ENCODE measurements around the gene CLEC2B. TPM values are rescaled to one million over a fixed set of nuclear protein-coding genes. Genes with fewer than 3 reads are reported as not detected.

Gene CLEC2B
- total RNA-seq, 1 experiment from 2014 or later: 11.5 TPM

DNA sequence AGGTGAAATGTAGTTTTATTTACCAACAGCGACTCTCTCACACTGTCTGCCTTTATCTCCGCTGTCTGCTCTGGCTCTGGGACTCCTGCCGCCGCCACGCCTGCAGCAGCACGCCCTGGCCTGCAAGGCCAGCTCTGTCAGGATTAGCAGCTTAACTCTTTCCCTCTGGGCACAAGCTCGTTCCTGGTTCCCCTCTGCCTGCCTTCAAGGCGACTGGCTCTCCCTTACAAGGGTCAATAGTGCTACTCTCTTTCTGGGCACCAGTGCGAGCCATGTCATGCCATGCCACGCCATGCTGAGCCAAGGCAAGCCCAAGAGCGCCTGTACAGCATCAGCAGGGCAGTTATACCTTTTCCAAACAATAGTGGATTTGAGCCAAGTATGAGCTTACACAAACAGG lies 3.6 kb upstream of the CLEC2B start:
- DNase-seq (ENCODE audit: low read depth): no peak
- in situ Hi-C loops (cut with HindIII; ENCODE audit: low pct_unique_long_range_greater_than_20kb, low sequenced_read_pairs): no loop called here

DNA sequence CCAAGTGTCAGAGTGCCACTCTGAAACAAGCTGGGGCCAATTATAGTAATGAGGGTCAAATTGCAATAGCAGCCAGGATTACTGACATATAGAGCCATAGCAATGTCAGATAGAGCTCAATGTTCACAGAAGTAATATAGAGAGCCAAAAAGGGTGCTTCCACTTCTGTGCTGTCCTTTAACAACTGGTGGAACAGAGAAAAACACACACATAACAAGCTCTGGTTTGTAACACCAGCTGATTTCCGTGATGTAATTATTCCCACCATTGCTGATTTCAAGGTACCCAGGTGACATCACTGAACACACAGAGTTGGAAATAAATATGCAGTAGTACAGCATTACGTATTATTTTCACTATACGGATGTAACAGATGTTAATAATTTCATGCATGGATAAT lies 3.0 kb upstream of the CLEC2B start:
- DNase-seq (ENCODE audit: low read depth): no peak
- in situ Hi-C loops (cut with HindIII; ENCODE audit: low pct_unique_long_range_greater_than_20kb, low sequenced_read_pairs): no loop called here

GRCh38 chr12:9870286-9870866 lies 1.2 kb upstream of the CLEC2B start:
- in situ Hi-C loops (cut with HindIII; ENCODE audit: low pct_unique_long_range_greater_than_20kb, low sequenced_read_pairs): no loop called here
- no peak for DNase-seq (ENCODE audit: low read depth)

DNA sequence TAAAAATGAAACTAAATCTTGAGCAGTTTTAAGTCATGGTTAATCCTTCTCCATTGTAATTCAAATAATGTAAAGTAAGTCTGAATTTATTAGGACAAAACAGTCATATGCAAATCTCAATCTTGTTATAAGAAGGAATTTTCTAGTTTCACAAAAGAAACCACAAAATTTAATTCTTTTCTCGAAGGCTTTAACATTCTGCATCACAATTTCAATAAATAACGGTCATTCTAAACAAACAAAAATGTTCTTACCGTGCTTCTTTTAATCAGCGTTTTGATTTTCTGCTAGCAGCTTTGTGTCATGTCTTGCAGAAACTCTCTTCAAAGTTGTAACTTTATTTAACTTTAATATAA lies 225 bp downstream of the CLEC2B start:
- peak; percentile 29 for DNase-seq (ENCODE audit: low read depth)
- in situ Hi-C loops (cut with HindIII; ENCODE audit: low pct_unique_long_range_greater_than_20kb, low sequenced_read_pairs): no loop called here

- in situ Hi-C loops (cut with HindIII; ENCODE audit: low pct_unique_long_range_greater_than_20kb, low sequenced_read_pairs): no loop called here
- peak; percentile 51 for DNase-seq (ENCODE audit: low read depth)
These were observed 798 bp downstream of the CLEC2B start for GRCh38 chr12:9868311-9868801.

GRCh38 chr12:9867531-9867930 lies 1.6 kb downstream of the CLEC2B start:
- in situ Hi-C loops (cut with HindIII; ENCODE audit: low pct_unique_long_range_greater_than_20kb, low sequenced_read_pairs): no loop called here
- peak; percentile 53 for DNase-seq (ENCODE audit: low read depth)

DNA sequence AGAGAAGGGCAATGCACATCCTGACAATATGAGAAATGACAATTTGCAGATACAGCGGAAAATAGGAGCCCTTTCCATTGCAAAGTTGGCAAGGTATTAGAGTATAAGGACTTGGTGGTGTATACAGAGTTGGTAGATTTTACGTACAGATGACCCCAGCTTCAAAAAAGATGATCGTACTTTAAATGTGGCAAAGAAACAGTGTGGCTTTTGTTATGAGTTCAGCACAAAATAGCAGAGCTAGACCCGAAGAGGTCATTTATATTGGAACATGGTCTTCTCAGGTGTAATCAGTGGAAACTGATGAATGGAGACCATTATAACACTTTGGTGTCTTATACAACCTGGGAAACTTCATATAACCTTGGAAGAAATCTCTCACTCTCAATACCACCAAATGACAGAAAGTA lies 2.3 kb downstream of the CLEC2B start:
- DNase-seq (ENCODE audit: low read depth): peak; percentile 62
- in situ Hi-C loops (cut with HindIII; ENCODE audit: low pct_unique_long_range_greater_than_20kb, low sequenced_read_pairs): no loop called here

- DNase-seq (ENCODE audit: low read depth): peak; percentile 50
- in situ Hi-C loops (cut with HindIII; ENCODE audit: low pct_unique_long_range_greater_than_20kb, low sequenced_read_pairs): no loop called here
These were observed 4.1 kb downstream of the CLEC2B start for GRCh38 chr12:9864913-9865675.

GRCh38 chr12:9858135-9858534 lies 11.0 kb downstream of the CLEC2B start:
- DNase-seq (ENCODE audit: low read depth): no peak
- in situ Hi-C loops (cut with HindIII; ENCODE audit: low pct_unique_long_range_greater_than_20kb, low sequenced_read_pairs): no loop called here

DNA sequence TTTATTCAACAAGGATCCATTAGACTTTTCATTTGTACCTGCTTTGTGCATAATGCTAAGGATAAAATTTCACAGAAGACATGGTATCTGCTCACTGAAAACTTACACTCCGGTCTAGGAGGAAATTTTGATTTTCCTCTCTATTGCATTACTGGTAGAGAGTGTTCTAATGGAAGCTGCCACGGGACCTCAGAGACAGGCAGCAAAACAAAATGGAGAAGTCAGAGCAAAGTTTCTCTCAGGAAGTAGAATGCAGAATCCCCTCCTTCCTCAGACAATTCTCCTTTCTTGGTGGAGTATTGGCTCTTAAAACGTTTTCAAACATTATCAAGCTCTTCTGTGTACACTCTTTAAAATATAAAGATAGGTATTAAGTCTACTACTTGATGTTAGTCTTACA lies 12.3 kb downstream of the CLEC2B start:
- in situ Hi-C loops (cut with HindIII; ENCODE audit: low pct_unique_long_range_greater_than_20kb, low sequenced_read_pairs): no loop called here
- no peak for DNase-seq (ENCODE audit: low read depth)

GRCh38 chr12:9856151-9856550 lies 13.0 kb downstream of the CLEC2B start:
- DNase-seq (ENCODE audit: low read depth): no peak

DNA sequence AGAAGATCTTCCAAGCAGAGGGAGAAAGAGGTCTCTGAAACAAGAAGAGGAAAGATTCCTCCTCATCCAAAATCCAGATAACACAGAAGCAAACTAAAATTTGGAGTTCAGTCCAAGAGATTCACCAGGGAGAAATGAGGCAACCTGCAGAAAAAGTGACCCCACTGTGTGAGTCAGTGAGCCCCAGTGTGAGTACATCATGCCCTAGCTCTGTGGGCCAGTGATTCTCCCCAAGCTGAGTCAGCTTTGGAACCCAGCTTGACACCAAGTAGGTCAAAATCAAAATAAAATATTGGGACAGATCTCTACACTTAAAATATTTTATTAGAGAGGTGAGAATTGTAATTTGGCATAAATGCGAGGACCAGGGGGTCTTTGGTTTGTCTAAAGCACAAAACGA lies 17.2 kb downstream of the CLEC2B start:
- in situ Hi-C loops (cut with HindIII; ENCODE audit: low pct_unique_long_range_greater_than_20kb, low sequenced_read_pairs): no loop called here
- no peak for DNase-seq (ENCODE audit: low read depth)

More at GRCh38 chr12:9856151-9856550, 13.0 kb downstream of the CLEC2B start:
- in situ Hi-C loops (cut with HindIII; ENCODE audit: low pct_unique_long_range_greater_than_20kb, low sequenced_read_pairs): no loop called here

DNA sequence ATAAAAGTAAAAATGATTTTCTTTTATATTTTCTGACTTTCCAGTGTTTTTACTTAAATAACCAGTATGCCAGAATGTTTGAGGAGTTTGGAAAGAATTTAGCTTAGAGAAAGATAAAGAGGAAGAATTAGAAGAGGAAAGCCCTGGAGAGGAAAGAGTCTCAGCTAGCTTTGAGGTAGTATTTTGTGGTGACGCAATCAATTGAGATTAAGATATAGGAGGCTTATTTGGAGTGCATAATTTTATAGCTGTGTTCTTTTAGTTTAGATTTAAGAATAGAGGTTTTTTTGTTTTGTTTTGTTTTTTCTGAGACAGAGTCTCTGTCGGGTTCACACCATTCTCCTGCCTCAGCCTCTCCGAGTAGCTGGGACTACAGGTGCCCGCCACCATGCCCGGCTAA lies 18.1 kb downstream of the CLEC2B start:
- in situ Hi-C loops (cut with HindIII; ENCODE audit: low pct_unique_long_range_greater_than_20kb, low sequenced_read_pairs): no loop called here

DNA sequence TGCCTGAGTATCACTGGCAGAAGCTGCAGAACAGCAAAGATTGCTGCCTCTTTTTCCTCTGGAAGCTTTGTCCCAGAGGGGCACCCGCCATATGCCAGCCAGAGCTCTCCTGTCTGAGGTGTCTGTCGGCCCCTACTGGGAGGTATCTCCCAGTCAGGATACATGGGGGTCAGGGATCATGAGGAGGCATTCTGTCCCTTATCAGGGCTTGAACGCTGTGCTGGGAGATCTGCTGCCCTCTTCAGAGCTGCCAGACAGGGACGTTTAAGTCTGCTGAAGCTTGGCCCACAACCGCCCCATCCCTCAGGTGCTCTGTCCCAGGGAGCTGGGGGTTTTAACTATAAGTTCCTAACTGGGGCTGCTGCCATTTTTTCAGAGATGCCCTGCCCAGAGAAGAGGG lies 20.3 kb downstream of the CLEC2B start:
- in situ Hi-C loops (cut with HindIII; ENCODE audit: low pct_unique_long_range_greater_than_20kb, low sequenced_read_pairs): no loop called here
- no peak for DNase-seq (ENCODE audit: low read depth)

More for the DNA sequence above, 18.1 kb downstream of the CLEC2B start:
- DNase-seq (ENCODE audit: low read depth): no peak

DNA sequence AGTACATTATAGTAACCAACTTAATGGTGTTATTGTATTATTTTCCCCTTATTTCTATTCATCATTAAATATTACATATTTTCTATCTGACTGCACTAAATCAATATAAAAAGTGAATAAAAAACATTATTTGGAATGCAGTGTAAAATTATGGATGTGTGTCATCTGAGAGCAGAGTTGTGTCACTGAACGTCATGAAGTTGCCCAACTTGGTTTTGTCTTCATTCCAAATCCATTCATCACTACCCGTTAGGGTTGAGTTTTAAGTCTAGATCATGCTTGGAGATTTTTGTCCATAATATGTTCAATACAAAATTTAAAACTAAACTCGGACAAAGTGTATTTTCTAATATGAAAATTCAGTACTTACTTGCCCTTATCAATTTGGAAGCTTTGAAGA lies 25.7 kb downstream of the CLEC2B start:
- in situ Hi-C loops (cut with HindIII; ENCODE audit: low pct_unique_long_range_greater_than_20kb, low sequenced_read_pairs): no loop called here
- DNase-seq (ENCODE audit: low read depth): no peak

- in situ Hi-C loops (cut with HindIII; ENCODE audit: low pct_unique_long_range_greater_than_20kb, low sequenced_read_pairs): no loop called here
- no peak for DNase-seq (ENCODE audit: low read depth)
These were observed 37.4 kb downstream of the CLEC2B start for GRCh38 chr12:9831720-9832119.

GRCh38 chr12:9829982-9830381 lies 39.2 kb downstream of the CLEC2B start:
- DNase-seq (ENCODE audit: low read depth): peak; percentile 36
- in situ Hi-C loops (cut with HindIII; ENCODE audit: low pct_unique_long_range_greater_than_20kb, low sequenced_read_pairs): no loop called here

DNA sequence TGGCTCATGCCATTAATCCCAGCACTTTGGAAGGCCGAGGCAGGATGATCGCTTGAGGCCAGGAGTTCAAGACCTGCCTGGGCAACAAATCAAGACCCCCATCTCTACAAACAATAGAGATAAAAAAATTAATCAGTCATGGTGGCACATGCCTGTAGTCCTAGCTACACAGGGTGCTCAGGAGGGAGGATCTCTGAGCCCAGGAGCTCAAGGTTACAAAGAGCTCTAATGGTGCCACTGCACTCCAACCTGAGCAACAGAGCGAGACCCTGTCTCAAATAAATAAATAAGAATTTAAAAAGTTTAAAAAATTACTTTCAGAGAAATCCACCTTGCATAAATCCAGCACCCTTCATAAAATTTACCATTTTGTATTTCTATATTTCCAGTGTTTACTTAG lies 39.7 kb downstream of the CLEC2B start:
- no peak for DNase-seq (ENCODE audit: low read depth)
- in situ Hi-C loops (cut with HindIII; ENCODE audit: low pct_unique_long_range_greater_than_20kb, low sequenced_read_pairs): no loop called here

DNA sequence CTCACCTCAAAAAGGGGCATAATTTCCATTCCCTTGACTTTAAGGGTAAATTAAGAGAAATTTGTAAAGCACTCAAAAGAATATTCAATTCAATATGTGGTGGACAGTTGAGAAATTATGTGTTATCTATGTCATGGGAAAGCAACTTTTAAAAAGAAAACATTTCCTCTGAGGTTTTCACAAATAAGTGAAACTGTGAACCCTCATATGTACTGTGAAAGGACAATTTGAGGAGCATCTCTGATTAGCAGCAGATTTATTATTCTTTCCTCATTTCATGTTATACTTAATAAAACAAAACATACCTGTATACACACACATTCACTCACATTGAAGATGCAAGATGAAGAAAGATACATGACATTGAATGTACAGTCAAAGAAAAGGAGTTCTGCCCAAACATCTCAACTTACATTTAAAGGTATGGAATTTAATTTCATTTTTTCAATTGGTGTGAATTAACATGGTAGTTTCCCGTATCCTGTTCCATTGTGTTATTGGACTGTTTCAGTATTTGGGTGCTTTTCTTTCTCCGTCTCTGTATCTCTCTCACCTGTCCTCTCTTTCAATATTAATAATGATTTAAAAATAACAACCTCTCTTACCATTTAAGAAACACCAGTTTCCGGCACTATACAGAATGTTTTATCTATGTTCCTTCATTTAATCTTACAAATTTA lies 41.8 kb downstream of the CLEC2B start, which contains the start of gene KLRF1:
KLRF1 (plus strand) TSS at position 273 of the 680 bp plus-strand sequence; CDS start at position 337, 64 bp downstream.
- DNase-seq (ENCODE audit: low read depth): no peak
- in situ Hi-C loops (cut with HindIII; ENCODE audit: low pct_unique_long_range_greater_than_20kb, low sequenced_read_pairs): no loop called here

Measured in Caki2 (cell line).